CD4-positive, alpha-beta T cell treated with Interleukin-1 beta for 1 hour (primary cell): ENCODE data around the gene KCNMA1.

Source experiments
- DNase-seq, 2 donors: peaks; one replicate each; pipeline ENCODE4 v3.0.0-alpha.2; 2020 to 2022

The KCNMA1 gene

DNA sequence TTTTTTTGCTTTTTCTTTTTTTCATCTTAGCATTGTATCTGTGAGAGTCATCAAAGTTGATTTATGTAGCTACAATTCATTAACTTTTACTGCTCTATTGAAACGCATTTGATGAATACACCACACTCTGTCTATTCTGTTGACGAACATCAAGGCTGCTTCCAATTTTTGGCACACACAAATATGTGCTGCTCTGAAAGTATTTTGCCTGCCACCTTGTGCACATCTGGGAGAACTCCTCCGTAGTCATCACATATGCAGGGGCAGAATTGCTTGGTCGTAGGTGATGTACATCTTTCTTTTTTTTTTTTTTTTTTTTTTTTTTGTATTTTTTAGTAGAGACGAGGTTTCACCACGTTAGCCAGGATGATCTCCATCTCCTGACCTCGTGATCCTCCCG, 796.8 kb downstream of the KCNMA1 start:
- no peak for DNase-seq

- no peak for DNase-seq
These were observed 798.3 kb downstream of the KCNMA1 start for GRCh38 chr10:76839276-76839675.

DNA sequence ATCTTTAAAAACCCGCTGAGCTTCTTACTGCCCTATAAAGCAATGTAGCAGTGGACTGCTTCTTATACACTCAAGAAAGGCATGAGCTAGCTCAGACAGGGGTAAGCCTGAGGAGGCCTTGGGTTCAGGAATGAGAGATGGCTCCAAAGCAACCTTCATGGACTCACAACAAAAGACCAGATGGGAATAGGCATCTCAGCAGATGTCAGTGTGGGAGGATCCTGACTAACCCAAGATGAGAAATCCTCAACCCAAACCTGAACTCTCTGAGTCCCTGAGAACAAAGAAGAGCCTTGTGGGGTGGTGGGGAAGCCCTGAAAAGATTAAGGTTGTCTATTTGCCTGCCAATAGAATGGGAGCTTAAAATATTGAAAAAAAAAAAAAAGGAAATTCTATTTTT, 807.4 kb downstream of the KCNMA1 start:
- no peak for DNase-seq

- no peak for DNase-seq
These were observed 807.9 kb downstream of the KCNMA1 start for GRCh38 chr10:76829724-76830123.
